Activated CD8-positive, alpha-beta memory T cell treated with anti-CD3 and anti-CD28 coated beads, Interleukin-2, amount 10 ng/mL, durations not matched to agents 7 days and 5 days (primary cell): ENCODE results near the gene MTMR3. TPM values are rescaled to one million over a fixed set of nuclear protein-coding genes. Genes with fewer than 3 reads are reported as not detected.
"Not testable (repeated sequence)": the region's sequence is repeated elsewhere in the genome, so short reads cannot be mapped to it uniquely, and the experiment has no call there.

Experiments used
- ATAC-seq: fragments of 150-1000 bp; cut with Tn5 transposase; one replicate; pipeline ENCODE4 v1.10.0; 2021; ENCODE audit warnings: moderate library complexity
- CTCF ChIA-PET: fragments of 350-600 bp; sonication (Branson Sonifier 250); formaldehyde crosslinking; loops from one replicate; lab custom pipeline; 2021; ENCODE audit warnings: antibody characterized with exemption; lab: Charles Lee
- DNase-seq: peaks from one replicate; pipeline ENCODE4 v3.0.0-alpha.2; 2020
- H3K27ac Mint-ChIP-seq: one replicate; pipeline ENCODE4 v1.8.0; 2021; ENCODE audit warnings: mild to moderate bottlenecking, mixed read lengths
- H3K27me3 Mint-ChIP-seq: one replicate; pipeline ENCODE4 v1.8.0; 2021; ENCODE audit warnings: mixed read lengths
- H3K36me3 Mint-ChIP-seq: one replicate; pipeline ENCODE4 v1.8.0; 2021; ENCODE audit warnings: mild to moderate bottlenecking, mixed read lengths
- H3K4me1 Mint-ChIP-seq: one replicate; pipeline ENCODE4 v1.8.0; 2021; ENCODE audit warnings: mixed read lengths
- H3K4me3 Mint-ChIP-seq: one replicate; pipeline ENCODE4 v1.8.0; 2021; ENCODE audit warnings: mild to moderate bottlenecking, moderate library complexity, mixed read lengths
- H3K9me3 Mint-ChIP-seq: one replicate; pipeline ENCODE4 v1.8.0; 2022; ENCODE audit warnings: low read depth, mixed read lengths
- total RNA-seq, 2 experiments: library from RNA; stranded (reverse); gene quantifications; one replicate each; pipeline ENCODE4 v1.2.3, GENCODE V29; 2021

Gene MTMR3
- total RNA-seq, 2 experiments from 2014 or later = 26.1 to 26.4 TPM

GRCh38 chr22:29855611-29856181 lies 27.3 kb upstream of the MTMR3 start:
- Mint-ChIP-seq H3K27me3 (no peaks in the 10 kb centered on the region), H3K9me3 (no peaks in the 10 kb centered on the region), H3K4me3 (no peak overlapping the region), H3K36me3 (no peaks in the 10 kb centered on the region), H3K4me1 (no peaks in the 10 kb centered on the region), H3K27ac (no peak overlapping the region)
- DNase-seq (no peak), ATAC-seq (no peak)
- CTCF ChIA-PET = no interaction called here

GRCh38 chr22:29856496-29856895 lies 26.5 kb upstream of the MTMR3 start:
- no peaks in the 10 kb centered on the region for H3K36me3 Mint-ChIP-seq
- no peaks in the 10 kb centered on the region for H3K4me1 Mint-ChIP-seq
- no peak overlapping the region for H3K4me3 Mint-ChIP-seq
- DNase-seq (no peak), ATAC-seq (no peak)
- CTCF ChIA-PET = no interaction called here
- no peaks in the 10 kb centered on the region for H3K27me3 Mint-ChIP-seq
- H3K27ac Mint-ChIP-seq = no peak overlapping the region
- H3K9me3 Mint-ChIP-seq = no peaks in the 10 kb centered on the region

- not testable (repeated sequence) for H3K27ac Mint-ChIP-seq, DNase-seq, H3K36me3 Mint-ChIP-seq, H3K4me3 Mint-ChIP-seq, ATAC-seq, H3K9me3 Mint-ChIP-seq, H3K4me1 Mint-ChIP-seq, H3K27me3 Mint-ChIP-seq
- CTCF ChIA-PET = interaction anchor here (0.9 kb wide), 1 partner anchor 10 kb away, joined by 3 read pairs; no protein-coding TSS in a partner anchor
Measured at GRCh38 chr22:29859030-29859429, 23.9 kb upstream of the MTMR3 start.

- CTCF ChIA-PET = interaction anchor here (0.9 kb wide), 1 partner anchor 11 kb away, joined by 3 read pairs; no protein-coding TSS in a partner anchor
- ATAC-seq (no peak), DNase-seq (no peak)
- no peaks in the 10 kb centered on the region for H3K9me3 Mint-ChIP-seq
- no peaks in the 10 kb centered on the region for H3K4me1 Mint-ChIP-seq
- H3K4me3 Mint-ChIP-seq = no peak overlapping the region
- no peaks in the 10 kb centered on the region for H3K27me3 Mint-ChIP-seq
- no peaks in the 10 kb centered on the region for H3K36me3 Mint-ChIP-seq
- no peak overlapping the region for H3K27ac Mint-ChIP-seq
Measured at GRCh38 chr22:29860006-29860766, 22.8 kb upstream of the MTMR3 start.

- Mint-ChIP-seq H3K27me3 (no peaks in the 10 kb centered on the region), H3K4me1 (no peaks in the 10 kb centered on the region), H3K9me3 (no peaks in the 10 kb centered on the region), H3K36me3 (no peaks in the 10 kb centered on the region), H3K4me3 (no peak overlapping the region), H3K27ac (no peak overlapping the region)
- ATAC-seq (no peak), DNase-seq (no peak)
- CTCF ChIA-PET = interaction anchor here (0.6 to 1.5 kb wide), 2 partner anchors 9 to 189 kb away, joined by 5 read pairs; no protein-coding TSS in a partner anchor
Measured at GRCh38 chr22:29861672-29862297, 21.2 kb upstream of the MTMR3 start.

- DNase-seq, H3K4me3 Mint-ChIP-seq, H3K36me3 Mint-ChIP-seq, ATAC-seq, H3K27me3 Mint-ChIP-seq, H3K4me1 Mint-ChIP-seq, H3K27ac Mint-ChIP-seq, H3K9me3 Mint-ChIP-seq: not testable (repeated sequence)
- CTCF ChIA-PET = interaction anchor here (1.0 kb wide), 1 partner anchor 17 kb away, joined by 3 read pairs; the partner anchor contains the start of gene MTMR3
Measured at GRCh38 chr22:29865572-29865971, 17.4 kb upstream of the MTMR3 start.

- Mint-ChIP-seq H3K4me1 (peaks cover 4% of the 10 kb centered on the region), H3K4me3 (no peak overlapping the region)
Measured at GRCh38 chr22:29867260-29867659, 15.7 kb upstream of the MTMR3 start.

GRCh38 chr22:29867851-29868250 lies 15.1 kb upstream of the MTMR3 start:
- CTCF ChIA-PET = no interaction called here
- H3K27ac Mint-ChIP-seq = no peak overlapping the region
- H3K4me3 Mint-ChIP-seq = no peak overlapping the region
- peaks cover 4% of the 10 kb centered on the region for H3K4me1 Mint-ChIP-seq
- no peak for ATAC-seq
- no peaks in the 10 kb centered on the region for H3K9me3 Mint-ChIP-seq
- no peak for DNase-seq
- H3K36me3 Mint-ChIP-seq = no peaks in the 10 kb centered on the region
- H3K27me3 Mint-ChIP-seq = peaks cover 2% of the 10 kb centered on the region

More at GRCh38 chr22:29867260-29867659, 15.7 kb upstream of the MTMR3 start:
- no peaks in the 10 kb centered on the region for H3K9me3 Mint-ChIP-seq
- no peak overlapping the region for H3K27ac Mint-ChIP-seq
- ATAC-seq = no peak
- no peak for DNase-seq
- CTCF ChIA-PET = no interaction called here
- H3K27me3 Mint-ChIP-seq = peaks cover 2% of the 10 kb centered on the region
- no peaks in the 10 kb centered on the region for H3K36me3 Mint-ChIP-seq

GRCh38 chr22:29870574-29870973 lies 12.4 kb upstream of the MTMR3 start:
- no peak overlapping the region for H3K4me3 Mint-ChIP-seq
- CTCF ChIA-PET = interaction anchor here (0.6 to 1.0 kb wide), 3 partner anchors 8 to 1409 kb away, joined by 3 to 5 read pairs (median 3); no protein-coding TSS in a partner anchor
- DNase-seq (no peak), ATAC-seq (no peak)
- peaks cover 4% of the 10 kb centered on the region for H3K4me1 Mint-ChIP-seq
- H3K36me3 Mint-ChIP-seq = no peaks in the 10 kb centered on the region
- peaks cover 17% of the 10 kb centered on the region for H3K27me3 Mint-ChIP-seq
- H3K27ac Mint-ChIP-seq = no peak overlapping the region
- H3K9me3 Mint-ChIP-seq = no peaks in the 10 kb centered on the region

- CTCF ChIA-PET = interaction anchor here (1.6 kb wide), 1 partner anchor 133 kb away, joined by 5 read pairs; no protein-coding TSS in a partner anchor
- no peak for ATAC-seq
- Mint-ChIP-seq H3K36me3 (no peaks in the 10 kb centered on the region), H3K27ac (no peak overlapping the region), H3K4me1 (peaks cover 4% of the 10 kb centered on the region), H3K27me3 (peaks cover 17% of the 10 kb centered on the region), H3K4me3 (no peak overlapping the region), H3K9me3 (no peaks in the 10 kb centered on the region)
- no peak for DNase-seq
Measured at GRCh38 chr22:29871684-29872083, 11.3 kb upstream of the MTMR3 start.

GRCh38 chr22:29872144-29872893 lies 10.7 kb upstream of the MTMR3 start:
- DNase-seq = no peak
- Mint-ChIP-seq H3K27ac (no peak overlapping the region), H3K4me3 (no peak overlapping the region), H3K9me3 (no peaks in the 10 kb centered on the region), H3K36me3 (no peaks in the 10 kb centered on the region), H3K27me3 (peaks cover 17% of the 10 kb centered on the region), H3K4me1 (peaks cover 4% of the 10 kb centered on the region)
- CTCF ChIA-PET = interaction anchor here (1.6 kb wide), 1 partner anchor 133 kb away, joined by 5 read pairs; no protein-coding TSS in a partner anchor
- no peak for ATAC-seq

GRCh38 chr22:29872989-29873388 lies 10.0 kb upstream of the MTMR3 start:
- DNase-seq = no peak
- Mint-ChIP-seq H3K9me3 (no peaks in the 10 kb centered on the region), H3K4me3 (no peak overlapping the region), H3K27ac (no peak overlapping the region), H3K36me3 (no peaks in the 10 kb centered on the region), H3K4me1 (peaks cover 4% of the 10 kb centered on the region), H3K27me3 (peaks cover 23% of the 10 kb centered on the region)
- CTCF ChIA-PET = interaction anchor here (1.0 to 1.6 kb wide), 2 partner anchors 132 to 133 kb away, joined by 3 to 5 read pairs; no protein-coding TSS in a partner anchor
- ATAC-seq = no peak

- no peak for DNase-seq
- Mint-ChIP-seq H3K27me3 (peaks cover 24% of the 10 kb centered on the region), H3K4me1 (peaks cover 4% of the 10 kb centered on the region), H3K27ac (no peak overlapping the region), H3K9me3 (no peaks in the 10 kb centered on the region), H3K36me3 (no peaks in the 10 kb centered on the region), H3K4me3 (no peak overlapping the region)
- CTCF ChIA-PET = interaction anchor here (0.7 to 1.0 kb wide), 2 partner anchors 132 to 247 kb away, joined by 3 read pairs; no protein-coding TSS in a partner anchor
- no peak for ATAC-seq
Measured at GRCh38 chr22:29873943-29874342, 9.0 kb upstream of the MTMR3 start.
